CD4-positive, alpha-beta T cell (primary cell): Measurements from ENCODE around the gene HDLBP. TPM values are rescaled to one million over a fixed set of nuclear protein-coding genes. Genes with fewer than 3 reads are reported as not detected.
A peak's percentile ranks its signal among the peaks of the same experiment; 100 is the strongest.

ENCODE experiments used
- ATAC-seq: fragments of 200-7000 bp; cut with Tn5 transposase; one replicate; pipeline ENCODE4 v1.10.0; 2022; ENCODE audit warnings: mild to moderate bottlenecking; ENCODE audit not compliant: poor library complexity
- CTCF ChIA-PET: fragments of 350-600 bp; sonication (Branson Sonifier 250); formaldehyde crosslinking; loops from one replicate; lab custom pipeline; 2021; ENCODE audit warnings: antibody characterized with exemption, inconsistent platforms; lab: Charles Lee
- POLR2A ChIA-PET: fragments of 350-600 bp; sonication (Branson Sonifier 250); formaldehyde crosslinking; loops from one replicate; lab custom pipeline; 2021; ENCODE audit warnings: antibody characterized with exemption, inconsistent platforms; lab: Charles Lee
- DNase-seq, 14 experiments: peaks; one replicate each; pipeline ENCODE4 v3.0.0-alpha.2; 2013 to 2020; ENCODE audit warnings: mixed read lengths in 2 of 14
- H3K27ac ChIP-seq, 2 donors: one replicate each; pipeline versions ENCODE4 v1.5.1 to v1.7.0; 2013; ENCODE audit warnings: low read length in 2 of 2, low read depth in 1 of 2, mild to moderate bottlenecking in 1 of 2
- H3K27me3 ChIP-seq, 2 experiments: 1 replicate in 1 of 2; 2 replicates in 1 of 2; pipeline versions ENCODE4 v1.6.1 to v1.7.0; 2013; ENCODE audit warnings: low read length in 2 of 2, control low read depth in 1 of 2, mild to moderate bottlenecking in 1 of 2, moderate library complexity in 1 of 2; ENCODE audit not compliant: insufficient read depth in 2 of 2, control insufficient read depth in 1 of 2
- H3K36me3 ChIP-seq: one replicate; pipeline ENCODE4 v1.6.1; 2013; ENCODE audit warnings: low read length, control low read depth; ENCODE audit not compliant: insufficient read depth
- H3K4me1 ChIP-seq: one replicate; pipeline ENCODE4 v1.6.1; 2013; ENCODE audit warnings: low read length, control low read depth; ENCODE audit not compliant: insufficient read depth
- H3K4me3 ChIP-seq: one replicate; pipeline ENCODE4 v1.5.1; 2013; ENCODE audit warnings: mild to moderate bottlenecking, low read length, moderate library complexity
- H3K9me3 ChIP-seq, 2 experiments: 1 replicate in 1 of 2; 2 replicates in 1 of 2; pipeline versions ENCODE4 v1.6.1 to v1.7.0; 2013; ENCODE audit warnings: low read length in 2 of 2, mild to moderate bottlenecking in 2 of 2, control low read depth in 1 of 2, moderate library complexity in 1 of 2; ENCODE audit not compliant: control insufficient read depth in 1 of 2, insufficient read depth in 1 of 2
- H3K27ac Mint-ChIP-seq: one replicate; pipeline ENCODE4 v1.8.0; 2020; ENCODE audit warnings: mixed read lengths
- H3K27me3 Mint-ChIP-seq: one replicate; pipeline ENCODE4 v1.8.0; 2021; ENCODE audit warnings: mixed read lengths
- H3K36me3 Mint-ChIP-seq: one replicate; pipeline ENCODE4 v1.8.0; 2021; ENCODE audit warnings: low read depth, mixed read lengths
- H3K4me1 Mint-ChIP-seq: one replicate; pipeline ENCODE4 v1.8.0; 2021; ENCODE audit warnings: low read depth, mixed read lengths
- H3K4me3 Mint-ChIP-seq: one replicate; pipeline ENCODE4 v1.8.0; 2020; ENCODE audit warnings: mild to moderate bottlenecking, mixed read lengths
- H3K9me3 Mint-ChIP-seq: one replicate; pipeline ENCODE4 v1.8.0; 2020; ENCODE audit warnings: mixed read lengths
- CTCF ChIP-seq: fragments of 200-600 bp; IDR thresholded peaks from one replicate; pipeline ENCODE4 v1.8.0; 2022; ENCODE audit warnings: antibody characterized with exemption, mild to moderate bottlenecking
- intact Hi-C, 2 experiments: fragments of 100-400 bp; cut with DNase I in 1 of 2; cut with micrococcal nuclease in 1 of 2; formaldehyde crosslinking; loops; one replicate each; pipeline versions ENCODE4 v1.15.1 to v1.9.0; 2023 to 2025; cut with DNase I, micrococcal nuclease
- total RNA-seq, 174 experiments: library from RNA in 2 of 174; stranded (reverse) in 2 of 174; gene quantifications; one replicate each; pipeline ENCODE4 v1.2.3 and lab custom pipeline; 2021 to 2026

HDLBP gene
- total RNA-seq, 2 experiments from 2014 or later = 82.0 to 97.9 TPM

GRCh38 chr2:241340631-241341163 lies 25.2 kb upstream of the HDLBP start:
- intact Hi-C loops = no loop called here
- peaks cover 84% of the 10 kb centered on the region for H3K36me3 ChIP-seq
- Mint-ChIP-seq H3K27me3 (no peaks in the 10 kb centered on the region), H3K9me3 (no peaks in the 10 kb centered on the region), H3K4me1 (peaks cover 28% of the 10 kb centered on the region), H3K27ac (no peak overlapping the region), H3K36me3 (peaks cover 93% of the 10 kb centered on the region), H3K4me3 (no peak overlapping the region)
- TF ChIP-seq CTCF = no peak
- no peaks in the 10 kb centered on the region for H3K9me3 ChIP-seq
- no peaks in the 10 kb centered on the region for H3K27me3 ChIP-seq
- POLR2A ChIA-PET = interaction anchor here (0.7 to 1.5 kb wide), 2 partner anchors 21 to 24 kb away, joined by 3 read pairs; no protein-coding TSS in a partner anchor
- no peak overlapping the region for H3K4me3 ChIP-seq
- H3K27ac ChIP-seq = no peak overlapping the region
- DNase-seq (peak in 4 of 14 experiments; percentile 18 to 24 (median 23)), ATAC-seq (peak; percentile 71)
- CTCF ChIA-PET = no interaction called here
- no peaks in the 10 kb centered on the region for H3K4me1 ChIP-seq

GRCh38 chr2:241339839-241340630 lies 24.6 kb upstream of the HDLBP start:
- Mint-ChIP-seq H3K27me3 (no peaks in the 10 kb centered on the region), H3K27ac (peak overlapping the region; percentile 38), H3K9me3 (no peaks in the 10 kb centered on the region), H3K4me3 (no peak overlapping the region), H3K4me1 (peaks cover 31% of the 10 kb centered on the region), H3K36me3 (peaks cover 93% of the 10 kb centered on the region)
- ATAC-seq (no peak), DNase-seq (no peak)
- ChIA-PET CTCF (no interaction called here), POLR2A (interaction anchor here (1.0 to 1.5 kb wide), 2 partner anchors 24 to 298 kb away, joined by 3 read pairs; no protein-coding TSS in a partner anchor)
- no peaks in the 10 kb centered on the region for H3K4me1 ChIP-seq
- TF ChIP-seq CTCF = no peak
- intact Hi-C loops = no loop called here
- H3K36me3 ChIP-seq = peaks cover 84% of the 10 kb centered on the region
- no peaks in the 10 kb centered on the region for H3K9me3 ChIP-seq
- no peak overlapping the region for H3K27ac ChIP-seq
- H3K4me3 ChIP-seq = no peak overlapping the region
- no peaks in the 10 kb centered on the region for H3K27me3 ChIP-seq

- Mint-ChIP-seq H3K4me3 (no peak overlapping the region), H3K9me3 (no peaks in the 10 kb centered on the region), H3K36me3 (peaks cover 83% of the 10 kb centered on the region), H3K27me3 (no peaks in the 10 kb centered on the region), H3K27ac (no peak overlapping the region), H3K4me1 (peaks cover 18% of the 10 kb centered on the region)
- DNase-seq = no peak
- Histone ChIP-seq H3K9me3 (no peaks in the 10 kb centered on the region), H3K27me3 (no peaks in the 10 kb centered on the region), H3K4me1 (no peaks in the 10 kb centered on the region), H3K4me3 (no peak overlapping the region), H3K36me3 (peaks cover 80% of the 10 kb centered on the region), H3K27ac (no peak overlapping the region)
- ChIA-PET CTCF (no interaction called here), POLR2A (no interaction called here)
- ATAC-seq = no peak
- intact Hi-C loops = no loop called here
- no peak for TF ChIP-seq CTCF
Measured at GRCh38 chr2:241334813-241335212, 19.3 kb upstream of the HDLBP start.
